SK-N-SH (cell line): ENCODE measurements around the gene SULF2. TPM values are rescaled to one million over a fixed set of nuclear protein-coding genes. Genes with fewer than 3 reads are reported as not detected.

Source experiments
- CTCF ChIA-PET: fragments of 300-600, 350-600 bp; formaldehyde crosslinking; extraction: SDS; loops from one replicate; lab custom pipeline; 2021; lab: Yijun Ruan, JAX
- POLR2A ChIA-PET: fragments of 350-600 bp; sonication (Branson Sonifier 250); formaldehyde crosslinking; extraction: SDS; loops from one replicate; lab custom pipeline; 2020; ENCODE audit warnings: antibody characterized with exemption, inconsistent platforms; lab: Yijun Ruan, JAX
- DNase-seq: peaks from one replicate; pipeline ENCODE4 v3.0.0; 2012
- H2AFZ ChIP-seq: fragments of 200-600 bp; sonication (generic); 2 replicates; pipeline ENCODE4 v1.8.1; 2016; ENCODE audit warnings: antibody characterized with exemption, mild to moderate bottlenecking, low read depth
- H3F3A ChIP-seq: fragments of 200-600 bp; sonication (generic); replicated peaks from 2 replicates; pipeline ENCODE3; 2016; ENCODE audit warnings: antibody characterized with exemption, mild to moderate bottlenecking; ENCODE audit not compliant: insufficient read depth
- H3K27ac ChIP-seq, 2 experiments: fragments of 200-500 bp in 1 of 2; fragments of 200-600 bp in 1 of 2; sonication (Bioruptor generic) in 1 of 2; sonication (generic), shearing (Covaris generic) in 1 of 2; 2 replicates each; pipeline versions ENCODE4 v1.5.1 to v1.6.1; 2014 to 2016; ENCODE audit warnings: low read depth in 2 of 2, inconsistent platforms in 1 of 2, low read length in 1 of 2, mild to moderate bottlenecking in 1 of 2, mixed read lengths in 1 of 2
- H3K27me3 ChIP-seq: fragments of 200-600 bp; sonication (generic), shearing (Covaris generic); 2 replicates; pipeline ENCODE4 v1.6.1; 2016; ENCODE audit warnings: mixed run types; ENCODE audit not compliant: insufficient read depth
- H3K36me3 ChIP-seq, 2 experiments: fragments of 200-500 bp in 1 of 2; fragments of 200-600 bp in 1 of 2; sonication (Bioruptor generic) in 1 of 2; sonication (generic) in 1 of 2; replicated peaks in 1 of 2; 2 replicates each; pipeline versions ENCODE3 to v1.5.1; 2014 to 2016; ENCODE audit warnings: low read length in 1 of 2, mild to moderate bottlenecking in 1 of 2; ENCODE audit not compliant: insufficient read depth in 2 of 2, control insufficient read depth in 1 of 2
- H3K4me1 ChIP-seq, 2 experiments: fragments of 200-500 bp in 1 of 2; fragments of 200-600 bp in 1 of 2; sonication (Bioruptor generic) in 1 of 2; sonication (generic), shearing (Covaris generic) in 1 of 2; 2 replicates each; pipeline versions ENCODE4 v1.5.1 to v1.6.1; 2014 to 2016; ENCODE audit warnings: low read depth in 1 of 2, low read length in 1 of 2, mixed run types in 1 of 2; ENCODE audit not compliant: insufficient read depth in 2 of 2, control insufficient read depth in 1 of 2
- H3K4me2 ChIP-seq: fragments of 200-600 bp; sonication (generic), shearing (Covaris generic); 2 replicates; pipeline ENCODE4 v1.6.1; 2017; ENCODE audit warnings: mixed run types
- H3K4me3 ChIP-seq, 2 experiments: fragments of 200-500 bp in 1 of 2; fragments of 200-600 bp in 1 of 2; sonication (Bioruptor generic) in 1 of 2; sonication (generic), shearing (Covaris generic) in 1 of 2; 2 replicates each; pipeline versions ENCODE4 v1.5.1 to v1.8.1; 2014 to 2016; ENCODE audit warnings: low read depth in 2 of 2, inconsistent platforms in 1 of 2, low read length in 1 of 2, mild to moderate bottlenecking in 1 of 2, mixed read lengths in 1 of 2, moderate library complexity in 1 of 2
- H3K79me2 ChIP-seq: fragments of 200-600 bp; sonication (generic); 2 replicates; pipeline ENCODE4 v1.8.1; 2017; ENCODE audit warnings: mild to moderate bottlenecking; ENCODE audit not compliant: insufficient read depth
- H3K9ac ChIP-seq: fragments of 200-600 bp; sonication (generic); 2 replicates; pipeline ENCODE4 v1.6.1; 2017; ENCODE audit warnings: mixed run types
- H3K9me2 ChIP-seq: fragments of 200-600 bp; sonication (generic); 2 replicates; pipeline ENCODE4 v1.6.1; 2017; ENCODE audit warnings: mixed run types
- H3K9me3 ChIP-seq: fragments of 200-600 bp; sonication (generic); 2 replicates; pipeline ENCODE4 v1.6.1; 2017; ENCODE audit warnings: mixed run types, mild to moderate bottlenecking, moderate library complexity
- H4K20me1 ChIP-seq: fragments of 200-600 bp; sonication (generic); 2 replicates; pipeline ENCODE4 v1.6.1; 2017; ENCODE audit warnings: mild to moderate bottlenecking, mixed run types; ENCODE audit not compliant: insufficient read depth
- CHD2 ChIP-seq: fragments of 150-350 bp; IDR thresholded peaks from 2 replicates; pipeline ENCODE4 v1.6.1; 2018; ENCODE audit warnings: low read length; ENCODE audit not compliant: partially characterized antibody
- CTCF ChIP-seq: fragments of 200-600 bp; sonication (generic); IDR thresholded peaks from 2 replicates; pipeline ENCODE4 v1.6.1; 2017; ENCODE audit warnings: antibody characterized with exemption, mild to moderate bottlenecking, moderate library complexity
- ELF1 ChIP-seq: IDR thresholded peaks from 2 replicates; pipeline ENCODE4 v1.4.0; 2012
- EP300 ChIP-seq, 2 experiments: IDR thresholded peaks; 2 replicates each; pipeline versions ENCODE4 v1.4.0 to v1.6.1; 2012; ENCODE audit warnings: borderline replicate concordance in 1 of 2, low read depth in 1 of 2, low read length in 1 of 2
- EZH2phosphoT487 ChIP-seq: fragments of 200-600 bp; sonication (generic); IDR thresholded peaks from 2 replicates; pipeline ENCODE4 v1.6.1; 2017; ENCODE audit warnings: low read depth, mixed run types, mild to moderate bottlenecking, antibody characterized with exemption, moderate library complexity, borderline replicate concordance
- FOXJ3 ChIP-seq: sonication (generic); formaldehyde crosslinking; IDR thresholded peaks from 2 replicates; pipeline ENCODE4 v1.5.1; 2020; ENCODE audit warnings: mild to moderate bottlenecking, missing genetic modification reagents
- FOXM1 ChIP-seq: IDR thresholded peaks from 2 replicates; pipeline ENCODE4 v1.4.0; 2012; ENCODE audit warnings: low read depth, mild to moderate bottlenecking
- GABPA ChIP-seq: IDR thresholded peaks from 2 replicates; pipeline ENCODE4 v1.4.0; 2012; ENCODE audit warnings: low read depth, mild to moderate bottlenecking
- IRF3 ChIP-seq: fragments of 150-350 bp; IDR thresholded peaks from 2 replicates; pipeline ENCODE4 v1.6.1; 2016; ENCODE audit warnings: mild to moderate bottlenecking, low read depth, low read length
- MEF2A ChIP-seq: IDR thresholded peaks from 2 replicates; pipeline ENCODE4 v1.4.0; 2012; ENCODE audit warnings: low read depth, borderline replicate concordance
- MXI1 ChIP-seq: IDR thresholded peaks from 2 replicates; pipeline ENCODE4 v1.6.1; 2012; ENCODE audit warnings: mild to moderate bottlenecking, low read depth, low read length, improper control_type of control experiment
- NFIC ChIP-seq: IDR thresholded peaks from 2 replicates; pipeline ENCODE4 v1.4.0; 2012; ENCODE audit warnings: borderline replicate concordance
- NRF1 ChIP-seq: IDR thresholded peaks from 2 replicates; pipeline ENCODE4 v1.6.1; 2012; ENCODE audit warnings: low read depth, mild to moderate bottlenecking, low read length
- PBX3 ChIP-seq: IDR thresholded peaks from 2 replicates; pipeline ENCODE4; 2012
- RCOR1 ChIP-seq: fragments of 150-350 bp; IDR thresholded peaks from 2 replicates; pipeline ENCODE4 v1.6.1; 2017; ENCODE audit warnings: antibody characterized with exemption, low read length
- SIN3A ChIP-seq: IDR thresholded peaks from 2 replicates; pipeline ENCODE4 v1.6.1; 2012; ENCODE audit warnings: low read depth, mild to moderate bottlenecking, low read length, moderate library complexity, borderline replicate concordance
- SMC3 ChIP-seq: IDR thresholded peaks from 2 replicates; pipeline ENCODE4 v1.6.1; 2012; ENCODE audit warnings: low read depth, low read length, improper control_type of control experiment
- TCF12 ChIP-seq: IDR thresholded peaks from 2 replicates; pipeline ENCODE4 v1.4.0; 2012
- TEAD4 ChIP-seq: IDR thresholded peaks from 2 replicates; pipeline ENCODE4 v1.4.0; 2012; ENCODE audit warnings: mild to moderate bottlenecking, borderline replicate concordance; ENCODE audit not compliant: insufficient read depth
- USF1 ChIP-seq: IDR thresholded peaks from 2 replicates; pipeline ENCODE4 v1.4.0; 2012; ENCODE audit warnings: low read depth, borderline replicate concordance
- ZBTB33 ChIP-seq: IDR thresholded peaks from 2 replicates; pipeline ENCODE4 v1.4.0; 2012; ENCODE audit warnings: low read depth, borderline replicate concordance
- WGBS: methylation state at CpG from one replicate; pipeline ENCODE4 v1.1.6; 2017; ENCODE audit warnings: low lambda C conversion rate; 5-methylcytosine and 5-hydroxymethylcytosine counted together
- polyA plus RNA-seq, 3 experiments: library from polyadenylated mRNA; depleted of rRNA; stranded (reverse); fragments of >200 nt; gene quantifications; 2 replicates each; pipeline ENCODE4 v1.2.3, GENCODE V29; 2012

Gene SULF2
- polyA plus RNA-seq, 1 of the 3 experiments (the other 2 are of a cell fraction) = 20.2 TPM

DNA sequence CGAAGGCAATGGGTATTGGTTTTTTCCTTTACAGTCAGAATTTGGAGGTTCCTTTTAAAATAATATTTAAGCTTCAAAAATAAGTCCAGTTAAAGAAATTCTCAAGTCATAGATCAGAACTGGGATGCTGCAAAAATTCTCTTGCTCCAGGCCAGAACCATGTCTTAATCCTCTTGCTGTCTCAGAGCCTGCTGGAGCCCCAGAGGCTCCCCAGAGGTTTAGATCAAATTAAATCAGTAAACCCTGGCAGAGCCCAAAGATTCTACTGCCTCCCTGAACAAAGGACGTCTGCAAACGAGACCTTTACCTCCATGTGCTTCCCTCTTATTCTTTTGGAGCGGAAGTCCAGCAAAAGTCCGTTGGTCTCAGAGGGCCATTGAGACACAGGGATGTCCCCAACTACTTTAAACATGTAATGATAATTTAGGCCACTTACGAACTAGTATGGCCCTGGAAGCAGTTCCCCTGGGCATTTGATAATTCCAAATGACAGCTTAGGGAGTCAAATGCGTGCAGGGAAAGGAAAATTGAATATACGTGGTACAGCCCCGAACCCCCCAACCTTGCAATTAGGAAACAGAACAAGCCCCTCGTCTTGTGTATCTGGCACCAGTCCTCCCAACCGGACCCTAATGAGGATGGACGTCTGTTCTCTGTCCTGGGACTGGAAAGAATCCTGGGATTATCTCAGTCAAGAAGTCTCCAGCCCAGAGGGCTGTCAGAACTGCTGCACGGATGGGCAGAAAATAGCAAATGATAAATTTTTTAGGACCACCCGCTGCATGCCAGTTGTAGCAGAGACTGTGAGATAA lies 31.5 kb downstream of the SULF2 start:
- Histone ChIP-seq H3K4me1 (peaks cover 0 to 15% of the 10 kb centered on the region in 2 experiments; a peak in 1 of 4 replicates), H3K4me2 (no peak overlapping the region), H3K27ac (no peak overlapping the region), H2AFZ (no peak overlapping the region), H3K36me3 (peaks cover 0 to 4% of the 10 kb centered on the region in 2 experiments), H3F3A (no peaks in the 10 kb centered on the region), H3K9me2 (no peaks in the 10 kb centered on the region), H3K9ac (no peak overlapping the region), H3K79me2 (no peaks in the 10 kb centered on the region), H3K27me3 (no peaks in the 10 kb centered on the region), H3K9me3 (no peaks in the 10 kb centered on the region), H3K4me3 (no peak overlapping the region), H4K20me1 (no peaks in the 10 kb centered on the region)
- 69% methylated on average over 14 of the region's 14 CpGs for WGBS
- POLR2A ChIA-PET = no interaction called here
- TF ChIP-seq SMC3 = no peak
- no peak for TF ChIP-seq MXI1
- TF ChIP-seq FOXJ3 = no peak
- TF ChIP-seq NRF1 = no peak
- no peak for DNase-seq
- CTCF ChIA-PET = interaction anchor here (1.0 to 2.7 kb wide), 5 partner anchors 24 to 867 kb away, joined by 3 to 9 read pairs (median 3); no protein-coding TSS in a partner anchor

GRCh38 chr20:47751449-47751848 lies 33.8 kb downstream of the SULF2 start:
- TF ChIP-seq ELF1 (no peak), RCOR1 (no peak), TCF12 (no peak), MEF2A (no peak), GABPA (no peak), USF1 (no peak), CTCF (no peak), MXI1 (no peak), IRF3 (no peak), EZH2phosphoT487 (no peak), ZBTB33 (no peak), SIN3A (no peak), SMC3 (no peak), EP300 (IDR thresholded peaks at IDR 0.05; ENCODE audit: borderline replicate concordance in 1 of 2, low read depth in 1 of 2, low read length in 1 of 2) (no peak), PBX3 (no peak), CHD2 (no peak), TEAD4 (no peak), NFIC (no peak), FOXM1 (no peak)
- H3K9me2 ChIP-seq = no peaks in the 10 kb centered on the region
- H3K4me2 ChIP-seq = no peak overlapping the region
- H3K27me3 ChIP-seq = no peaks in the 10 kb centered on the region
- no peaks in the 10 kb centered on the region for H3F3A ChIP-seq
- H3K36me3 ChIP-seq = peaks cover 0 to 4% of the 10 kb centered on the region in 2 experiments
- H3K9ac ChIP-seq = no peak overlapping the region
- ChIA-PET CTCF (interaction anchor here (0.9 to 2.7 kb wide), 3 partner anchors 26 to 869 kb away, joined by 3 to 9 read pairs (median 5); no protein-coding TSS in a partner anchor), POLR2A (no interaction called here)
- H4K20me1 ChIP-seq = no peaks in the 10 kb centered on the region
- no peak overlapping the region for H2AFZ ChIP-seq
- H3K4me3 ChIP-seq = no peak overlapping the region
- no peak overlapping the region for H3K27ac ChIP-seq
- DNase-seq = no peak
- no peaks in the 10 kb centered on the region for H3K79me2 ChIP-seq
- peaks cover 0 to 15% of the 10 kb centered on the region in 2 experiments; a peak in 1 of 4 replicates for H3K4me1 ChIP-seq
- WGBS = 79% methylated on average over 5 of the region's 5 CpGs
- H3K9me3 ChIP-seq = no peaks in the 10 kb centered on the region
